ENCODE results near the gene LUC7L2. TPM values are rescaled to one million over a fixed set of nuclear protein-coding genes. Genes with fewer than 3 reads are reported as not detected.

The LUC7L2 gene
- total RNA-seq, 2 donors from 2014 or later: 61.3 to 107 TPM

DNA sequence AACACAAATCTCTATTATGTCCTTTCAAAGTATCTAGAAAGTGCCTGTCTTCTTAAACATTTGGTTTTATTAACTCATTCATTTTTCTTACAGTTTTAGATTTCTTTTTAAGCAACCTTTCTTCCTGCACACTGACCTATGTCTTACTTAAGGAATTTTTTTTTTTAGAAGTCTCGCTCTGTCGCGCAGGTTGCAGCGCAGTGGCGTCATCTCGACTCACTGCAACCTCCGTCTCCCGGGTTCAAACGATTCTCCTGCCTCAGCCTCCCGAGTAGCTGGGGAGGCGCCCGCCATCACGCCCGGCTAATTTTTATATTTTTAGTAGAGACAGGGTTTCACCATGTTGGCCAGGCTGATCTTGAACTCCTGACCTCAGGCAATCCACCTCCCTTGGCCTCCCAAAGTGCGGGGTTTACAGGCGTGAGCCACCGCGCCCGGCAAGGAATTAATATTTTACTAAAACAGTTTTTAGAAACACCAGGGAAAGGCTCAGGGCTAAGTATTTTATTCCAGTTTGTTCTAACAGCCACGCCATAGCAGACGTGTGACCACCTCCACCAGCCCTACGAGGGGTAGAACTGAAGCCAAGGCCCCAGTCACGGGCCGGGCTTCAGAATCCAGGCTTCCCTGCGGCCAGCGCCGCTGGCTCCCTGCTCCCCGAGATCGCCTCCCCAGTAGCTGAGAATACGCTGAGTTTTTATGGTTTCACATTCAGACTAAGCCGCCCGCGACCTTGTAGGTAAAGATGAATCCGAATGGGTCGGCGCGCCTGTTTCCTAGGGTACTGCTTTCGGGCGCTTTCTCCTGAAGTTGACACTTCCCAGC is 941 bp upstream of the LUC7L2 start:
- no peak for DNase-seq
- Histone ChIP-seq H3K9me3 (no peaks in the 10 kb centered on the region), H3K4me3 (peak overlapping the region; percentile 82), H3K27ac (peak overlapping the region; percentile 100), H3K36me3 (no peaks in the 10 kb centered on the region), H3K4me1 (peaks cover 11% of the 10 kb centered on the region), H3K9ac (ENCODE audit: low read depth in 2 of 2, low read length in 2 of 2) (peak overlapping the region; percentile 98 to 100), H3K27me3 (no peaks in the 10 kb centered on the region)
- TF ChIP-seq, protein P1, sequence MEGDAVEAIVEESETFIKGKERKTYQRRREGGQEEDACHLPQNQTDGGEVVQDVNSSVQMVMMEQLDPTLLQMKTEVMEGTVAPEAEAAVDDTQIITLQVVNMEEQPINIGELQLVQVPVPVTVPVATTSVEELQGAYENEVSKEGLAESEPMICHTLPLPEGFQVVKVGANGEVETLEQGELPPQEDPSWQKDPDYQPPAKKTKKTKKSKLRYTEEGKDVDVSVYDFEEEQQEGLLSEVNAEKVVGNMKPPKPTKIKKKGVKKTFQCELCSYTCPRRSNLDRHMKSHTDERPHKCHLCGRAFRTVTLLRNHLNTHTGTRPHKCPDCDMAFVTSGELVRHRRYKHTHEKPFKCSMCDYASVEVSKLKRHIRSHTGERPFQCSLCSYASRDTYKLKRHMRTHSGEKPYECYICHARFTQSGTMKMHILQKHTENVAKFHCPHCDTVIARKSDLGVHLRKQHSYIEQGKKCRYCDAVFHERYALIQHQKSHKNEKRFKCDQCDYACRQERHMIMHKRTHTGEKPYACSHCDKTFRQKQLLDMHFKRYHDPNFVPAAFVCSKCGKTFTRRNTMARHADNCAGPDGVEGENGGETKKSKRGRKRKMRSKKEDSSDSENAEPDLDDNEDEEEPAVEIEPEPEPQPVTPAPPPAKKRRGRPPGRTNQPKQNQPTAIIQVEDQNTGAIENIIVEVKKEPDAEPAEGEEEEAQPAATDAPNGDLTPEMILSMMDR (IDR thresholded peaks at IDR 0.05): no peak
- intact Hi-C loops (cut with DNase I): no loop called here

DNA sequence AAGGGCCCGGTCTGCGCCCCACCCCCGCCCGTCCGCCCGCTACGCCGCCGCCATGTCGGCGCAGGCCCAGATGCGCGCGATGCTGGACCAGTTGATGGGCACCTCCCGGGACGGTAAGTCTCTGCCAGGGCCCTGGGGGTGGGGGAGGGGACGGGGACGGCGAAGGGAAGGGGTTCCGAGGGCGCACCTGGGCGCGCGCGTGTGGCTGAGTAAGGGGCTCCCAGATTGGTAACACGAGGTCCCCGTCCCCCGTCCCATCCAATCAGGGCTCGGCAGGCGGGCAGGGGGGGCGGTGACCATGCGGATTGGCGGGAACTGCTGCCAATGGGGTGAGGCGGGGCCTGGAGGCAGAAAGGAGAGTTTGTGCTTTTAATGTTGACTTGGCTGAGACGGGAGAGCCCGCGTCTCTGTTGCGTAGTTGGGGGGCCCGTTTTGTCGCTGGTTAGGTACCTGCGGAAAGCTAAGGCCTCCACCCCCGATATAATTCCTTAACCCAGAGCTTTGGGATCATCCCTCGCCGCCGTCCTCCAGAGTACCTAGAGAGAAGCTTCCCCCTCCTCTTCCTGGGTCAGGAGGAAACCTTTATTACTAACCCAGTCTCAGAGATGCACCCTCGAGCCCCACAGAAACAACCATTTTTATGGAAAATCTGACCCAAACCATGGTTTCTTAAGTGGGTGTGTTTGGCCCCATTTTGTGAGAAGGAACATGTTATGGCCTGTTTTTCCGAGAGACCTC is 685 bp downstream of the LUC7L2 start:
- peak; percentile 99 for DNase-seq
- H3K9me3 ChIP-seq: no peaks in the 10 kb centered on the region
- peak overlapping the region; percentile 98 to 100 for H3K9ac ChIP-seq (ENCODE audit: low read depth in 2 of 2, low read length in 2 of 2)
- H3K4me3 ChIP-seq: peak overlapping the region; percentile 82
- no peaks in the 10 kb centered on the region for H3K27me3 ChIP-seq
- no peaks in the 10 kb centered on the region for H3K36me3 ChIP-seq
- peaks cover 11% of the 10 kb centered on the region for H3K4me1 ChIP-seq
- TF ChIP-seq, protein P1 (IDR thresholded peaks at IDR 0.05): no peak
- intact Hi-C loops (cut with DNase I): no loop called here
- H3K27ac ChIP-seq: peak overlapping the region; percentile 100

DNA sequence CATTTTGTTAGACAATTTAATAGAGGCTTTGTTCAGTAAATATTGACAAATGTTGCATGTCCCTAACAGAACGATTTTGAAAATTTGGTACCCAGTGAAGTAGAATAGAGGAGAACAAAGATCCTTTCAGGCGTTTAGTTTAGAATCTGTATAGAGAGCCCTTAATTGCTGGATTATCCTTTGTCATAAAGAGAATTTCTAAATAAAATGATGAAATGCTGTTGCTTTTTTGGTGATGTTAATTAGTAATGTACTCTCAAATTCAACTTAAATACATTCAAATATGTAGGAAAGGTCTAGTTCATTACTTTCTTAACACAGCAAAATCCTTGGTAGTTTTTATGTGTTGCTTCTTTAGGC is 1.2 kb downstream of the LUC7L2 start:
- no peaks in the 10 kb centered on the region for H3K27me3 ChIP-seq
- no peaks in the 10 kb centered on the region for H3K9me3 ChIP-seq
- peak overlapping the region; percentile 82 for H3K4me3 ChIP-seq
- peak overlapping the region; percentile 100 for H3K27ac ChIP-seq
- intact Hi-C loops (cut with DNase I): no loop called here
- no peaks in the 10 kb centered on the region for H3K36me3 ChIP-seq
- H3K9ac ChIP-seq (ENCODE audit: low read depth in 2 of 2, low read length in 2 of 2): peak overlapping the region; percentile 98 to 100
- DNase-seq: no peak
- TF ChIP-seq, protein P1 (IDR thresholded peaks at IDR 0.05): no peak
- H3K4me1 ChIP-seq: peaks cover 11% of the 10 kb centered on the region

GRCh38 chr7:139361523-139361922 is 1.8 kb downstream of the LUC7L2 start:
- H3K9ac ChIP-seq (ENCODE audit: low read depth in 2 of 2, low read length in 2 of 2): peak overlapping the region in 1 of 2 donors; percentile 98
- peaks cover 11% of the 10 kb centered on the region for H3K4me1 ChIP-seq

DNA sequence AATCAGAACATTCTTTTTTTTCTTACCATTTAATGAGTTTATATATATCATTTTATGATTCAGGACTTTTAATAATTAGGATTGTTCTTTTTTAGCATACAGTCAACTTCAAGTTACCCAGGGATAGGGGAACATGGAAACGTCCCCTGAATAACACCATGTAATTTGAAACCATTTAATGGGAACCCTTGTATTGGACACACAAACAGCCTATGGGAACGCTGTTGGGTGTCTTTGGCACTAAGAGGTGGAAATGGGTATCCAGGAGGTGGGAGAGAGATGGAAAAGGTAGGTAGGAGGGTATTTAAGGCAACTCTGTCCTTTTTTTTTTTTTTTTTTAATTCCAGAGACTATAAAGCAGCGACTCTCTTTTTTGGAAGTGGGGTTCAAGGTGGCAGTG is 2.6 kb downstream of the LUC7L2 start:
- no peak for DNase-seq
- Histone ChIP-seq H3K4me1 (peaks cover 11% of the 10 kb centered on the region), H3K9ac (ENCODE audit: low read depth in 2 of 2, low read length in 2 of 2) (no peak overlapping the region), H3K27me3 (no peaks in the 10 kb centered on the region), H3K9me3 (no peaks in the 10 kb centered on the region), H3K36me3 (no peaks in the 10 kb centered on the region), H3K27ac (no peak overlapping the region), H3K4me3 (no peak overlapping the region)
- TF ChIP-seq, protein P1 (IDR thresholded peaks at IDR 0.05): no peak
- intact Hi-C loops (cut with DNase I): no loop called here

More at GRCh38 chr7:139361523-139361922, 1.8 kb downstream of the LUC7L2 start:
- Histone ChIP-seq H3K36me3 (no peaks in the 10 kb centered on the region), H3K9me3 (no peaks in the 10 kb centered on the region), H3K27me3 (no peaks in the 10 kb centered on the region), H3K4me3 (peak overlapping the region; percentile 82), H3K27ac (peak overlapping the region; percentile 100)
- DNase-seq: no peak
- TF ChIP-seq, protein P1 (IDR thresholded peaks at IDR 0.05): no peak
- intact Hi-C loops (cut with DNase I): no loop called here

Data from colonic mucosa (tissue), 4 donors.